Stomach (tissue), 9 donors: ENCODE data around the gene TASL. TPM values are rescaled to one million over a fixed set of nuclear protein-coding genes. Genes with fewer than 3 reads are reported as not detected.
A peak's percentile ranks its signal among the peaks of the same experiment; 100 is the strongest.

Experiments used
- DNase-seq, 2 donors: peaks; one replicate each; pipeline versions ENCODE4 v3.0.0 to v3.0.0-alpha.2; 2013 to 2019
- H3K27ac ChIP-seq, 5 donors: fragments of 200-600 bp in 4 of 5; sonication (generic) in 4 of 5; one replicate each; pipeline ENCODE4 v1.5.1; 2013 to 2019; ENCODE audit warnings: mild to moderate bottlenecking in 1 of 5, moderate library complexity in 1 of 5
- H3K27me3 ChIP-seq, 3 donors: fragments of 200-600 bp; sonication (generic); one replicate each; pipeline ENCODE4 v1.5.1; 2017 to 2019; ENCODE audit warnings: mixed run types in 1 of 3
- H3K36me3 ChIP-seq, 4 donors: fragments of 200-600 bp; sonication (generic); 1 replicate in 3 of 4; 2 replicates in 1 of 4; pipeline ENCODE4 v1.5.1; 2016 to 2019
- H3K4me1 ChIP-seq, 4 donors: fragments of 200-600 bp; sonication (generic); one replicate each; pipeline ENCODE4 v1.5.1; 2016 to 2019
- H3K4me3 ChIP-seq, 4 donors: fragments of 200-600 bp; sonication (generic) in 3 of 4; one replicate each; pipeline ENCODE4 v1.5.1; 2016 to 2019; ENCODE audit warnings: mild to moderate bottlenecking in 1 of 4
- H3K9me3 ChIP-seq, 4 donors: fragments of 200-600 bp; sonication (generic); one replicate each; pipeline ENCODE4 v1.5.1; 2016 to 2019
- POLR2A ChIP-seq, 4 donors: fragments of 450-650 bp; IDR thresholded peaks; one replicate each; pipeline ENCODE4 v1.6.1; 2016; ENCODE audit warnings: antibody characterized with exemption in 4 of 4, control low read depth in 2 of 4, mild to moderate bottlenecking in 1 of 4, moderate library complexity in 1 of 4
- WGBS, 5 donors: extraction: QIAGEN DNeasy Blood & Tissue Kit in 3 of 5; methylation state at CpG; one replicate each; pipeline versions ENCODE4 v1.1.5 to v1.1.7; 2013 to 2018; 5-methylcytosine and 5-hydroxymethylcytosine counted together
- intact Hi-C: fragments of 100-400 bp; cut with DNase I; formaldehyde crosslinking; loops from one replicate; pipeline ENCODE4 v1.15.1; 2023; ENCODE audit warnings: low total_unique reads
- polyA plus RNA-seq, 3 donors: library from polyadenylated mRNA; stranded (reverse); fragments of 200-250 nt; gene quantifications; one replicate each; pipeline ENCODE4 v1.2.3, GENCODE V29; 2013
- small RNA-seq, 4 donors: library from RNA; depleted of rRNA; stranded (forward); fragments of <200 nt; gene quantifications; one replicate each; pipeline ENCODE3, GENCODE V24; 2016
- total RNA-seq, 5 donors: library from RNA; depleted of rRNA; stranded (reverse); fragments of >200 nt; gene quantifications; one replicate each; pipeline versions ENCODE4 v1.1.0 to v1.2.3, GENCODE V29; 2014 to 2016
- TF ChIP-seq, protein P1 (sequence below), 7 experiments: fragments of 450-650 bp in 4 of 7; fragments of 200-600 bp in 3 of 7; sonication (generic) in 3 of 7; IDR thresholded peaks; one replicate each; pipeline ENCODE4 v1.5.1; 2016 to 2019; ENCODE audit warnings: antibody characterized with exemption in 7 of 7, control low read depth in 2 of 7, mild to moderate bottlenecking in 1 of 7
- donor health status: healthy with polysubstance abuse.
- donor health status: Bipolar disorder and iron deficiency.
- donor health status: healthy.

TASL gene
- total and polyA plus RNA-seq, 8 donors: 0.10 to 9.3 (median 0.99) TPM; not detected in 2

DNA sequence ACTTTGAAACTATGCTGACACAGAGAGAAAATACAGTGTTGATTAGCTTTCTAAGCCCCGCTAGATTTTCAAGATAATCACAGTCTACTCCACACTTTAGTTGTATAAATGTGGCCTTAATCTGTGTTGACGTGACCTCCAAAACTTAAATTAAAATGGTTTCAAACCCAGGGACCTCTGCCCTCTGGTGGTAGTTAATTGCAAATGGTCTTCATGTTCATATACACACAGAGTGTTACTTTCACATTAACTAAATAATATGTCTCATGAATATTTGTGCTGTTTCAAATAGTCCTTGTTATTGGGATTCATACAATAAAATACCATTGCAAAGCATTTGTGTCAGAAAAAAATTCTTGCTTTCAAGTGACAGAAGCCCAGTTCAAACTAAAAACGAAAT is 64.3 kb downstream of the TASL start:
- Histone ChIP-seq H3K27ac (no peak overlapping the region), H3K9me3 (no peaks in the 10 kb centered on the region), H3K4me3 (no peak overlapping the region), H3K27me3 (no peaks in the 10 kb centered on the region), H3K36me3 (no peaks in the 10 kb centered on the region), H3K4me1 (no peaks in the 10 kb centered on the region)
- peak in 1 of 2 donors; percentile 7 for DNase-seq
- intact Hi-C loops: no loop called here
- TF ChIP-seq, protein P1, sequence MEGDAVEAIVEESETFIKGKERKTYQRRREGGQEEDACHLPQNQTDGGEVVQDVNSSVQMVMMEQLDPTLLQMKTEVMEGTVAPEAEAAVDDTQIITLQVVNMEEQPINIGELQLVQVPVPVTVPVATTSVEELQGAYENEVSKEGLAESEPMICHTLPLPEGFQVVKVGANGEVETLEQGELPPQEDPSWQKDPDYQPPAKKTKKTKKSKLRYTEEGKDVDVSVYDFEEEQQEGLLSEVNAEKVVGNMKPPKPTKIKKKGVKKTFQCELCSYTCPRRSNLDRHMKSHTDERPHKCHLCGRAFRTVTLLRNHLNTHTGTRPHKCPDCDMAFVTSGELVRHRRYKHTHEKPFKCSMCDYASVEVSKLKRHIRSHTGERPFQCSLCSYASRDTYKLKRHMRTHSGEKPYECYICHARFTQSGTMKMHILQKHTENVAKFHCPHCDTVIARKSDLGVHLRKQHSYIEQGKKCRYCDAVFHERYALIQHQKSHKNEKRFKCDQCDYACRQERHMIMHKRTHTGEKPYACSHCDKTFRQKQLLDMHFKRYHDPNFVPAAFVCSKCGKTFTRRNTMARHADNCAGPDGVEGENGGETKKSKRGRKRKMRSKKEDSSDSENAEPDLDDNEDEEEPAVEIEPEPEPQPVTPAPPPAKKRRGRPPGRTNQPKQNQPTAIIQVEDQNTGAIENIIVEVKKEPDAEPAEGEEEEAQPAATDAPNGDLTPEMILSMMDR (IDR thresholded peaks at IDR 0.05): peak in 3 of 7 experiments; percentile 16 to 24 (median 22)
- TF ChIP-seq POLR2A (IDR thresholded peaks at IDR 0.05): no peak
- 29 to 42% (median 41%) methylated on average over 3 of the region's 3 CpGs for WGBS, 5 donors

Small RNAs within 50 kb of the gene (small RNA-seq; reads per million reads assigned to genes)
- 0 reads per million in 4 donors for gene CKS1BP6

Other genes with a start within 250 kb of the TASL start
- 10 to 100 TPM in 2 of 5 donors, 1 to 10 TPM in 1, under 1 TPM in 1, not detected in 1; 0.58 to 13.2 (median 9.7) TPM for gene GK, start 75.7 kb upstream of the TASL start, total RNA-seq
- gene GK, start 75.7 kb upstream of the TASL start, polyA plus RNA-seq: 1 to 10 TPM; 2.6 to 5.8 (median 3.2) TPM